ENCODE results near the gene ASXL1. TPM values are rescaled to one million over a fixed set of nuclear protein-coding genes. Genes with fewer than 3 reads are reported as not detected.
"Not testable (repeated sequence)": the region's sequence is repeated elsewhere in the genome, so short reads cannot be mapped to it uniquely, and the experiment has no call there.

Gene ASXL1
- total and polyA plus RNA-seq, 5 donors from 2014 or later = 15.0 to 314 (median 21.7) TPM

DNA sequence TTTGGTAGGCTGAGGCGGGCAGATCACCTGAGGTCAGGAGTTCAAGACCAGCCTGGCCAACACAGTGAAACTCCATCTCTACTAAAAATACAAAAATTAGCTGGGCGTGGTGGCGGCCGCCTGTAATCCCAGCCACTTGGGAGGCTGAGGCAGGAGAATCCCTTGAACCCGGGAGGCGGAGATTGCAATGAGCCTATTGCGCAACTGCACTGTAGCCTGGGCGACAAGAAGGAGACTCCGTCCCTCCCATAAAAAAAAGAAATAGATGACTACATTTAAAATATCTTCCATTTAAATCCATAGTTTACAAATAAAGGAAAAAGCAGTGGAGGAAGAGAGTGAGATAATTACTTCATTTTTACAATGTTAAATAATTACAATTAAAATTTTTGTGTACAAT, 21.9 kb downstream of the ASXL1 start:
- not testable (repeated sequence) for H3K9me3 ChIP-seq (ENCODE audit: control insufficient read depth in 2 of 2, low read length in 2 of 2); H3K27me3 ChIP-seq (ENCODE audit: control insufficient read depth, insufficient read depth, low read length); DNase-seq; H3K4me3 ChIP-seq (ENCODE audit: low read depth, low read length); ATAC-seq (ENCODE audit: low read depth in 2 of 2); H3K27ac ChIP-seq (ENCODE audit: insufficient read depth, low read length, poor library complexity, severe bottlenecking); H3K4me3 Mint-ChIP-seq; H3K27me3 Mint-ChIP-seq; H3K9me3 Mint-ChIP-seq; H3K4me1 ChIP-seq (ENCODE audit: control insufficient read depth, insufficient read depth, low read length, poor library complexity, severe bottlenecking)
- Mint-ChIP-seq H3K4me1 (peaks cover 15 to 30% (median 16%) of the 10 kb centered on the region in 4 donors), H3K27ac (peak overlapping the region in 1 of 3 donors; percentile 60), H3K36me3 (peaks cover 13% of the 10 kb centered on the region)
- peaks cover 29% of the 10 kb centered on the region for H3K36me3 ChIP-seq (ENCODE audit: control insufficient read depth, insufficient read depth, low read length)

DNA sequence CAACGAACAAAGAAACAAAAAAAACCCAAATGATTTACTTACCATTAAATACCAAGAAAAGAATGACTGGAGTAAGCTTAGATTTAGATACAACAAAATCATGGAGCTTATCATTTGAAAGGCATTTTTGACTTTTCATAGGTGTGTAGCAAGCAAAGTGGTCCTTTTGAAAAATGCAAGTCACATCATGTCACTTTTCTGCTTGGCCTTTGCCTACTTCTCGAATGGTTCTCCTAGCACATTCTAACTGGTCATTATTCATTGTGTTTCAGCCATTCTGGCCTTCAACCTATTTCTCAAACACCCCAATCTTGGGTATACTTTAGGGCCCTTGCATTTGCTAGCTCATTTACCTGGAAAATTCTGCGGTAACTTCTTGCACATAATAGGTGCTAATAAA, 22.6 kb downstream of the ASXL1 start:
- no peak overlapping the region for H3K4me3 Mint-ChIP-seq
- H3K9me3 Mint-ChIP-seq = no peaks in the 10 kb centered on the region
- no peak for DNase-seq
- no peak for ATAC-seq (ENCODE audit: low read depth in 2 of 2)
- H3K4me3 ChIP-seq (ENCODE audit: low read depth, low read length) = no peak overlapping the region
- peak overlapping the region in 2 of 3 donors; percentile 60 to 64 for H3K27ac Mint-ChIP-seq
- H3K9me3 ChIP-seq (ENCODE audit: control insufficient read depth in 2 of 2, low read length in 2 of 2) = no peaks in the 10 kb centered on the region
- peaks cover 22% of the 10 kb centered on the region for H3K36me3 ChIP-seq (ENCODE audit: control insufficient read depth, insufficient read depth, low read length)
- H3K4me1 ChIP-seq (ENCODE audit: control insufficient read depth, insufficient read depth, low read length, poor library complexity, severe bottlenecking) = peaks cover 7% of the 10 kb centered on the region
- peaks cover 13% of the 10 kb centered on the region for H3K36me3 Mint-ChIP-seq
- no peak overlapping the region for H3K27ac ChIP-seq (ENCODE audit: insufficient read depth, low read length, poor library complexity, severe bottlenecking)
- no peaks in the 10 kb centered on the region for H3K27me3 ChIP-seq (ENCODE audit: control insufficient read depth, insufficient read depth, low read length)
- no peaks in the 10 kb centered on the region for H3K27me3 Mint-ChIP-seq
- H3K4me1 Mint-ChIP-seq = peaks cover 22 to 37% (median 23%) of the 10 kb centered on the region in 4 donors

DNA sequence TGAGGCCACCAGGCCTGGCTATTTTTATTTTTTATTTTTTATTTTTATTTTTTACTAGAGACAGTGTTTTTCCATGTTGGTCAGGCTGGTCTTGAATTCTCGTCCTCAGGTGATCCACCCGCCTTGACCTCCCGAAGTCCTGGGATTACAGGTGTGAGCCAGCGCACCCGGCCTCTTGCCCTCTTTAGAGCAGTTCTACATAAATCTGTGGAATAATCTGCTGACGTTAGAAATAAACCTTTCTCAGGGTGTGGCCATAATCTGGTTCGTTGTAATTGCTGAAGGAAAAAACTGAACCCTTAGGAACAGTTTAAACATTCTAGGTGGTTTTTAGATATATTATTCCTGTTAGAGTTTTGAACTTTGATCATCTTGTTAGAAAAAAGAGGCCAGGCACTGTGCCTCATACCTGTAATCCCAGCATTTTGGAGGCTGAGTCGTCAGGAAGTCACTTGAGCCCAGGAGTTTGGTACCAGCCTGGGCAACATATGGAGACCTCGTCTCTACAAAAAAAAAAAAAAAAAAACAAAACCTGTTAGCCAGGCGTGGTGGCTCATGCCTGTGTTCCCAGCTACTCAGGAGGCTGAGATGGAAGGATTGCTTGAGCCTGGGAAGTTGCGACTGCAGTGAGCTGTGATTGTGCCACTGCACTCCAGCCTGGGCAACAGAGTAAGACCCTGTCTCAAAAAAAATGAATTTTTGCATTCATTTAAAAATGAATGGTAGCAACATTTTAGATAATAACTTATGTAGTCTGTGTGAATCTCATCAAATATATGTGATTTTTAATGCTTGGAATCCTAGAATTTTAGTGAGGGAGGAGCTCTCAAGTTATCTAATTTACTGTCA, 24.2 kb downstream of the ASXL1 start:
- no peaks in the 10 kb centered on the region for H3K27me3 Mint-ChIP-seq
- peaks cover 22% of the 10 kb centered on the region for H3K4me1 ChIP-seq (ENCODE audit: control insufficient read depth, insufficient read depth, low read length, poor library complexity, severe bottlenecking)
- H3K4me3 Mint-ChIP-seq = no peak overlapping the region

DNA sequence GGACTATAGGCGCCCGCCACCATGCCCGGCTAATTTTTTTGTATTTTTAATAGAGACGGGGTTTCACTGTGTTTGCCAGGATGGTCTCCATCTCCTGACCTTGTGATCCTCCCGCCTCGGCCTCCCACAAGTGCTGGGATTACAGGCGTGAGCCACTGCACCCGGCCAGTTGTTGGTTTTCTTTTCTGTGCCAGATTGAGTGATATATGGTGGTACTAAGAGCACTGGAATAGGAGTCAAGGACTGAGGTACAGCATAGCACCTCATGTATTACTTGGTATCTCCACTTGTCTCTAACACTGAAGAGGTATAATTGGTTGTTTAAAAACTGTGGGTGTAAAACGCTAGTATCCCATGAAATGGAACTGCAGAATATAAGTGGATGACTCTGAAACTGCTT, 25.3 kb downstream of the ASXL1 start:
- H3K36me3 ChIP-seq (ENCODE audit: control insufficient read depth, insufficient read depth, low read length); H3K9me3 ChIP-seq (ENCODE audit: control insufficient read depth in 2 of 2, low read length in 2 of 2); H3K36me3 Mint-ChIP-seq; H3K9me3 Mint-ChIP-seq; H3K27me3 Mint-ChIP-seq; H3K4me3 ChIP-seq (ENCODE audit: low read depth, low read length); ATAC-seq (ENCODE audit: low read depth in 2 of 2); H3K27ac ChIP-seq (ENCODE audit: insufficient read depth, low read length, poor library complexity, severe bottlenecking); DNase-seq; H3K27me3 ChIP-seq (ENCODE audit: control insufficient read depth, insufficient read depth, low read length): not testable (repeated sequence)
- Mint-ChIP-seq H3K27ac (peak overlapping the region in 2 of 3 donors; percentile 17 to 74), H3K4me3 (peak overlapping the region in 1 of 4 donors; percentile 24), H3K4me1 (peaks cover 32 to 58% (median 40%) of the 10 kb centered on the region in 4 donors)
- peaks cover 33% of the 10 kb centered on the region for H3K4me1 ChIP-seq (ENCODE audit: control insufficient read depth, insufficient read depth, low read length, poor library complexity, severe bottlenecking)

More for the DNA sequence above, 24.2 kb downstream of the ASXL1 start:
- Mint-ChIP-seq H3K36me3 (peaks cover 11% of the 10 kb centered on the region), H3K9me3 (no peaks in the 10 kb centered on the region), H3K4me1 (peaks cover 28 to 53% (median 35%) of the 10 kb centered on the region in 4 donors), H3K27ac (peak overlapping the region in 1 of 3 donors; percentile 20)
- Histone ChIP-seq H3K4me3 (ENCODE audit: low read depth, low read length) (no peak overlapping the region), H3K27ac (ENCODE audit: insufficient read depth, low read length, poor library complexity, severe bottlenecking) (no peak overlapping the region), H3K36me3 (ENCODE audit: control insufficient read depth, insufficient read depth, low read length) (peaks cover 15% of the 10 kb centered on the region), H3K9me3 (ENCODE audit: control insufficient read depth in 2 of 2, low read length in 2 of 2) (no peaks in the 10 kb centered on the region), H3K27me3 (ENCODE audit: control insufficient read depth, insufficient read depth, low read length) (no peaks in the 10 kb centered on the region)
- no peak for ATAC-seq (ENCODE audit: low read depth in 2 of 2)
- no peak for DNase-seq

DNA sequence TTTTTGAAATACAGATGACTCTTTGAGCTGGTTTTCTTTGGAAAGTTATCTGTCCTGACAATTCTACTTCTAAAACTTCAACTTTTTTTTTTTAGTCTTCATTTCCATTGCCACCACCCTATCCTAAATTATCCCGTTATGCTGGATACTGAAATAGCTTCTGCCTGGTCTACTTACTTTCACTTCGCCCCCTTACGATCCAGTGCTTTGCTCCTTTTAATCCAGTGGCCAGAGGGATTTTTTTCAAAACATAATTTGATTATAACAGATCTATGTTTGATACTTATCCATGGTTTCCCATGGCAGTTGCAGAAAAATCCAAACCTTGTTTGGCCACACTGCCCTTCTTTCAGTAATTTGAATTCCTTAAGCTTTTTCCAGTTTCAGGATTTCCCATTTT, 27.4 kb downstream of the ASXL1 start:
- H3K4me3 ChIP-seq (ENCODE audit: low read depth, low read length) = no peak overlapping the region
- H3K27me3 ChIP-seq (ENCODE audit: control insufficient read depth, insufficient read depth, low read length) = no peaks in the 10 kb centered on the region
- ATAC-seq (ENCODE audit: low read depth in 2 of 2) = no peak
- no peaks in the 10 kb centered on the region for H3K27me3 Mint-ChIP-seq
- peaks cover 6% of the 10 kb centered on the region for H3K36me3 Mint-ChIP-seq
- H3K27ac ChIP-seq (ENCODE audit: insufficient read depth, low read length, poor library complexity, severe bottlenecking) = peak overlapping the region; percentile 45
- H3K4me1 ChIP-seq (ENCODE audit: control insufficient read depth, insufficient read depth, low read length, poor library complexity, severe bottlenecking) = peaks cover 42% of the 10 kb centered on the region
- peaks cover 5% of the 10 kb centered on the region for H3K36me3 ChIP-seq (ENCODE audit: control insufficient read depth, insufficient read depth, low read length)
- DNase-seq = no peak
- H3K27ac Mint-ChIP-seq = peak overlapping the region; percentile 27 to 93 (median 70)
- H3K4me3 Mint-ChIP-seq = peak overlapping the region in 2 of 4 donors; percentile 6 to 21
- no peaks in the 10 kb centered on the region for H3K9me3 ChIP-seq (ENCODE audit: control insufficient read depth in 2 of 2, low read length in 2 of 2)
- H3K4me1 Mint-ChIP-seq = peaks cover 37 to 70% (median 48%) of the 10 kb centered on the region in 4 donors
- H3K9me3 Mint-ChIP-seq = no peaks in the 10 kb centered on the region

DNA sequence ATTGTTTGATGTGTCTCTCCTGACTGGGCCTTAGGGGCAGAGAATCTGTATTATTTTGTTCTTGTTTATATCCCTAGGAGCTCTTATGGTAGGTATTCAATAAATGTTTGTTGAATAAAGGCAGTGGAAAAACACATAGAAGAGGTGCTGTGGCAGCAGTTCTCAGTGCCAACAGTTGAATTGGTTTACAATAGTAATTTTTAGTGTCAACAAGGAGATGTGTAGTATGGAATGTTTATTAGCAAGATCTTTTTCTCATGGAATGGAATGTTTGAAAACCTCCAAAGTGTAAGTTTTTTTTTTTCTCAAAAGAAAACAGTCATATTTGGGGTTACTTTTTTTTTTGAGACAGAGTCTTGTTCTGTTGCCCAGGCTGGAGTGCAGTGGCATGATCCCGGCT, 28.0 kb downstream of the ASXL1 start:
- Mint-ChIP-seq H3K4me3 (peak overlapping the region; percentile 6 to 26 (median 14)), H3K36me3 (peaks cover 8% of the 10 kb centered on the region), H3K27me3 (no peaks in the 10 kb centered on the region), H3K4me1 (peaks cover 37 to 72% (median 51%) of the 10 kb centered on the region in 4 donors), H3K27ac (peak overlapping the region; percentile 27 to 70 (median 48)), H3K9me3 (no peaks in the 10 kb centered on the region)
- Histone ChIP-seq H3K36me3 (ENCODE audit: control insufficient read depth, insufficient read depth, low read length) (peaks cover 9% of the 10 kb centered on the region), H3K27ac (ENCODE audit: insufficient read depth, low read length, poor library complexity, severe bottlenecking) (peak overlapping the region; percentile 45), H3K4me1 (ENCODE audit: control insufficient read depth, insufficient read depth, low read length, poor library complexity, severe bottlenecking) (peaks cover 44% of the 10 kb centered on the region), H3K9me3 (ENCODE audit: control insufficient read depth in 2 of 2, low read length in 2 of 2) (no peaks in the 10 kb centered on the region), H3K27me3 (ENCODE audit: control insufficient read depth, insufficient read depth, low read length) (no peaks in the 10 kb centered on the region), H3K4me3 (ENCODE audit: low read depth, low read length) (no peak overlapping the region)
- ATAC-seq (ENCODE audit: low read depth in 2 of 2) (no peak), DNase-seq (no peak)

DNA sequence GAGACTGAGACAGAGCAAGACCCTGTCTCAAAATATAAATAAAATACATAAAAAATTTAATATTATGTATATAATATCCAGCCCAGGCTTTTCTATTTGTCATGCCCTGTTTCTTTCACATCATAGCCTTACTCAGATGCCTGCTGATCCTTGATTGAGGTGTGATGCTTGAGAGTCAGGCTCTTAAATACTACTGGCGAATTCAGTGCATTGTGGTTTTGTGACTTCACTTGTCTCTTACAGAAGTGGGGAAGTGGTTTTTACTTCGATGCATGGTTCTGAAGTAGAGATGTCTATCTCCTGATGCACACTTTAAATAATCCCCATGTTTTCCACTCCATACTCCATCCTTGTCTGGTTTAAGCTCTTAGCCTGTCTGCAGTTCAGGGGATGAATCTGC, 29.1 kb downstream of the ASXL1 start:
- Histone ChIP-seq H3K27ac (ENCODE audit: insufficient read depth, low read length, poor library complexity, severe bottlenecking) (peak overlapping the region; percentile 60), H3K9me3 (ENCODE audit: control insufficient read depth in 2 of 2, low read length in 2 of 2) (no peaks in the 10 kb centered on the region), H3K4me3 (ENCODE audit: low read depth, low read length) (peak overlapping the region; percentile 65), H3K4me1 (ENCODE audit: control insufficient read depth, insufficient read depth, low read length, poor library complexity, severe bottlenecking) (peaks cover 45% of the 10 kb centered on the region), H3K36me3 (ENCODE audit: control insufficient read depth, insufficient read depth, low read length) (peaks cover 18% of the 10 kb centered on the region), H3K27me3 (ENCODE audit: control insufficient read depth, insufficient read depth, low read length) (no peaks in the 10 kb centered on the region)
- H3K27ac Mint-ChIP-seq = peak overlapping the region in 2 of 3 donors; percentile 34 to 84
- ATAC-seq (ENCODE audit: low read depth in 2 of 2) = peak; percentile 95
- no peaks in the 10 kb centered on the region for H3K9me3 Mint-ChIP-seq
- H3K36me3 Mint-ChIP-seq = peaks cover 17% of the 10 kb centered on the region
- H3K4me1 Mint-ChIP-seq = peaks cover 37 to 77% (median 59%) of the 10 kb centered on the region in 4 donors
- DNase-seq = peak; percentile 19 to 86 (median 74)
- no peaks in the 10 kb centered on the region for H3K27me3 Mint-ChIP-seq
- H3K4me3 Mint-ChIP-seq = peak overlapping the region; percentile 3 to 32 (median 23)

All from CD4-positive, CD25-positive, alpha-beta regulatory T cell (primary cell).